Measurements from ENCODE around the gene SLC6A4.

SLC6A4 gene

DNA sequence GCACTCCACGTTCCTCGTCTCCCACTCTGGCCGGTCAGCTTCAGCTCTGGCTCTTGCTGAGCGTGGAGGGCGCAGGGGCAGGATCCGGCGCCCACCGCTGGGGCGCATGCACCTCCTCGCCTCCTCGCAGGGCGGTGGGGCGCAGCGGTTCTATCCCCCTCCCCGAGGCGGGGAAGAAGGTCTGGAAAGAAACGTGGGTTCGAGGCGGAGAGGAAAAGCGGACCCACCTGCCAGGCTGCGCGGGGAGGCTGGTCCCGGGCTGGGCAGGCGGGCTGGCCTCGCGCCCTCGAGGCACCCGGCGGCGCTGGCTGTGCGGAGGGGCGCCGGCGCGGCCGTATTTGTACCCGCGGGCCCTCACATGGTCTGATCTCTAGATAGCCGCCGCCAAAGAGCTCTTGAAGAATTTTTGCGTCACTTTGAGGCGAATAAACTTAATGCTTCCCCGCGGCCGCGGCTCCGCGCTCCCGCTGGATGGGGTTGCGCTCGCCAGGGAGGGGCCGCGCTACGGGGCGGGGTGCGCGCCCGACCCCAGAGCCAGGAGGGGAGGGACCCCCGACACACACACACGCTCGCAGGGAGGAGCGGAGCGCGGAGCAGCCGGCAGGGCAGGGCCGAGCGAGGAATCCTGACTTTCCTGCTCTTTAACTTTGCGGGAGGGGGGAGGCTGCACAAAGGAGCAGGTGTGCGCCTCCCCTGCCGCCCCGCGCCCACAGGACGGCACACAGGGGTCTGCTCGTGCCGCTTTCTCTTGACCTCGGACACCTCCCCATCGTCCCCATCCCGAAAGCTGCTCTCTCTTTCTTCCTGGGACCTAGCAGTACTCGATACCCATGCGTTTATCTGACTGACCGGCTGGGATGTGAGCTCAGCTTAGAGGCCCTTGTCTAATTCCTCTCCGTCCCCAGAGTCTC lies at the start of gene SLC6A4:
Gene SLC6A4, minus strand, starts transcription at position 312 of the 911 bp plus-strand sequence. CDS start 13,739 bp downstream, outside the sequence.
- FAIRE-seq: no peak

DNA sequence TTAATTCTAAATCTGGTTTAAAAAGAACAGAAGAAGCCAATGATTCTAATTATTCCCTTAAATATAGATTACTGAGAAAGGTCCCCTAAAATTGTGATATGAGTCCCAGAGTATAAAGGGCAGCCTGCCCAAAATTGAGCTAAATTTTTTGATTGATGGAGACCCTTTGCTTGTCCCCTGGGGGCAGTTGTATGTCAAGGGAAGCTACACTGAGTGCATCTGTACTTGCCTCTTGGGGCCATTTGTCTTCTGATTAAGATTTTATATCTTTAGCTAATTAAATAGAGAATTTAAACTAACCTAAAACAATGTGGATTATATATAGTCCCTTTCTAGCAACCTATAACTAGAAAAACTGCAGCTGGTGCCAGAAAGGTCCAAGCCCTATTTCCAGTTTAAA lies 43.7 kb upstream of the SLC6A4 start:
- FAIRE-seq: no peak

DNA sequence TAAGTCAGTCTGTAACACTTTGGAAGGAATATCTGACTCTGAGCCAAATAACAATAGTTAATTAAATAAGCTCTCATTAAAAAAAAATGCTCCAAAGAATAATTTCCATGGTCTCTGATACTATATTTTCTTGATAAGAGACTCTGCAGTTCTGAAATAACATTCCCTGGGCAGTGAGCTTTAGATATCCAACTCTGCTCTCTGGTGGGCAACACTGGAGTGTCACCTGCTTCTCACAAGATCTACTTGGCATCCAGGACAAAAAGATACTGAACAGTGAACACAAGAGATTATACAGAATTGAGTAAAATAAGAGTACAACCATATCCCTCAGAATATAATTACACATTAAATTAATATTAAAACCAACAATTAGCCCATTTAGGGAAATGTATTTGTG lies 42.5 kb upstream of the SLC6A4 start:
- FAIRE-seq: peak; percentile 93

DNA sequence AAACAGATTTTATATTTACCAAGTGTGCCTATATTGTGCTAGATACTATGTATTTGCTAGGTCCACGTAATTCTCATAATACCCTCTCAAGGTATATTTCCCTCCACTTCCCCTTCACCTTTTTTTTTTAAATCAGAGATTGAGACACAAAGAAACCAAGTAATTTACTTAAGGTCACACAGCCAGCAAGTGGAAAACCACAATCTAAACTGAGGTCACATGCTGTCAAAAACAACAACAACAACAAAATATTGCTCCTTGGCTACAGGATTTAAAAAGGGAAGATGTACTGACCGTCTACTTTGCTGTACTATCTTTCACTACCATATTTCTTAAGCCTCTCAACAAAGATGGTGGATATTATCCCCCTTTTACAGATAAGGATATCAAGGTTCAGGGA lies 40.4 kb upstream of the SLC6A4 start:
- FAIRE-seq: no peak

DNA sequence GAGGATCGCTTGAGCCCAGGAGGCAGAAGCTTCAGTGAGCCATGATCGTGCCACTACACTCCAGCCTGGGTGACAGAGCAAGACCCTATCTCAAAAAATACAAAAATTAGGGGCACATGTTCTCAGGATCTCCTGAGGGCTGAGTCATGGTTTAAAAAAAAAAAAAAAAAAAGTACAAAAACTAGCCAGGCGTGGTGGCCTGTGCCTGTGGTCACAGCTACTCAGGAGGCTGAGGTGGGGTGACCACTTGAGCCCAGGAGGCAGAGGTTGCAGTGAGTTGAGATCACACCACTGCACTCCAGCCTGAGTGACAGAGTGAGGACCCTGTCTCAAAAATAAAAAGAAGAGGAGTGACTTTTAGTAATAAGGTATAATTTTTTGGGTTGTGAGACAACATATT lies 39.4 kb upstream of the SLC6A4 start:
- FAIRE-seq: no peak

DNA sequence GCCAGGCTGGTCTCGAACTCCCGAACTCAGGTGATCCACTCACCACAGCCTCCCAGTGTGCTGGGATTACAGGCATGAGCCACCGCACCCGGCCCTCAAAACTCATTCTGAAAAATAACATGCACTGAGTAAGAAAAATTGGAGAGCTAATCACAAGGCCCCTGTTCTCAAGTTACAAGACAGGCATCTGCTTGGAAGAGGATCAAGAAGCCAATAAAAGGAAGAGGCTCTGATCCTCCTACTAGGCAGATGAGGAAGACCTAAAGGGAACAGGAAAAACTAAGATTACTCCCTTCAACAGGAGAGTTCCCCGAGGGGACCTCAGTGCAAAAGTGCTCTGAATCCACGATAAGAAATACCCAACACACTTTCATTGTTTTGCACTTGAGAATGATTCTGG lies 37.9 kb upstream of the SLC6A4 start:
- FAIRE-seq: no peak

DNA sequence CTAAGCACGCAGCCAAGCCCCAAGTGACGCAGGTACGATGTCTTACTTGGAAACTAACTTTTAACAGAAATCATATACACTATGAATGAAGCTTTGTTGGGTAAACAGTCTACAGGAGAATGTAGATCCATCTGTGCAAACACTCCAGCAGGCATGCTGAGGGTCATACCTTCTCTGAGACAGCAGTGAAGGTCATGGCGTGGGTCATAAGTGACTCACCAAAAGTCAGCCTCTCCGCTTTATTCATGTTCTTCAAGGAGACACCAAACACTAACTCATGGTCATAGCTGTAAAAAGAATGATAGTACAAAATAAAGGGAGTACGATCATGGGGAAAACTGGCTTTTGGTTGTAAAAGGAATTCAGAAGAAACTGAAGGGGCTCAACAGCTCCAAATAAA lies 35.6 kb upstream of the SLC6A4 start:
- FAIRE-seq: no peak

DNA sequence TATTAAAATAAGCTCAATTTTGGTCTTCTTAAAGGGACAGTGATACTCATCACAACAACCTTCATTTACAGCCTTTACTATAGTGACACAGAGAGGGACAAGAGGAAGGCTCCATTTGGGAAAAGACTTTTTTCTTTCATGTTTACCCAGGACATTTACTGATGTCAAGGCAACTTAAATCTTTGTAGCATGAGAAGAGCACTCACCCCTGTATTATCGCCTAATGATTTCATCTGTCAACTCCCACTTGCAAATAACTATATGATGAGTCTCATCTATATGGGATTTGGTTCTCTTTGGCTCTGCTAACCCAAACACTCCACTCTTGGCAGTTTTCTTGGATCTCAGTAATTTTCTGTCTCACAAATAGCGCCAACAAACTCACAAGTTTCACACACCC lies 32.1 kb upstream of the SLC6A4 start:
- no peak for FAIRE-seq

DNA sequence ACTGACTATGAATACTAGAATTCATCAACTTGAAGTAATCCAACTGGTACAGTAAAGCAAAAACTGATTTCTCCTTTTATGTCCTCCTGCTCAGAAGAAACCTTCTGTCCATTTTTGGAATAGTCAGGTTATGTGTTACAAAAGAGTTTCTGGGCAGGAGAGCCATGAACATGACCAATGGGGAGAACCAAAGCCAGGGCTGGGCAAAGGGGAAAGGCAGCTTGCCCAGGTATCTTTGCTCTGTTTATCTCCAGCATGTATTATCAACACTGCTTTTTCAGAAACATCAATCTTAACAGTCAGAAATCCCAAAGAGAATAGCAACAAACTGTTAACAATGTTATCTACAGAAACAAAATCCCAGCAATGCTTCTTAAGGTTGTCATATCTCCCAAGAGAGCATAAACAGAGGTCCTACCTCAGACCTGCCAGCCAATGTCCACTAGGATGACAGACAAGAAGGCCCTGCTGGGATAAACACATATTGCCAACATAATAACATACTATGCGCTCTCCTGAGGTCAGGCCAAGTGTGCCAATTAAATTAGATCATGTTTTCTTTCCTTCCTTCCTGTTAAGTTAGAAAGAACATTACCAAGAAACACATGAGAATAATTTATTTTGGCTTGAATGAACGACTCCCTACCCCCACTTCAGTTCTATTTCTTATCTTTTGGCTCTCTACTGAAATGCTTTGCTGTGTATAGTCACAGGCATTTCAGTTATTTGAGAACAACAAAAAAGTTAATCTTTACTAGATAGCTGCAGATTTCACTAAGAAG lies 28.2 kb upstream of the SLC6A4 start:
- no peak for FAIRE-seq

DNA sequence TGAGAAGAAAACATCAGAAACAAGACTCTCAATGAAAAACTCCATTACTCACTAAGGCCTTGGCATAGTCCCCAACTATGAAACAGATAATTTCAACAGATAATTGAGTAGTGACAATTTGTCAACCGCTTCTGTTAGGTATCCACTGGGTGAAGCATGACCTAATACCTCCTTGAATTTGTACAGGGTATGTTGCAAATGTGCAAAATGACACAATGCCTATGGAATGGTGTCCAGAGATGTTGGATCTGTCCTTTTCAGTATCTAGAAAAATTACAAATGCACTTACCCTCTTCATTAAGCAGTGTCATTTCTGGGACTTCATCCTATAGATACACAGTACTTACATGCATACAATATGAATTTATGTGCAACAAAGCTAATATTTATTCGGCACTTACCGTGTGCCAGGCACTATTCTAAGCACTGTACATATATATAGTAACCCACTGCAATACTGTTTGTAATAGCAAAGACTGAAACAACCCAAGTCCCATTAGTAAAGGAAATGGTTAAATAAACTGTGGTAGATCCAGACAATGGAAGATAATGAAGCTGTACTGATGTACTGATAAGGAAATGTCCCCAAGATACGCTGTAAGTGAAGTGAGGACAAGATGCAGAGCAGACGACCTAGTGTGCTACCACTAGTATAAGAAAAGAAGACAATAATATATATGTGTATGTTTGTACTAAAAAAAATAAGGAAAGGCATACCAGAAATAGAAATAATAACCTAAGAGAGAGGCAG lies 21.4 kb upstream of the SLC6A4 start:
- FAIRE-seq: no peak

DNA sequence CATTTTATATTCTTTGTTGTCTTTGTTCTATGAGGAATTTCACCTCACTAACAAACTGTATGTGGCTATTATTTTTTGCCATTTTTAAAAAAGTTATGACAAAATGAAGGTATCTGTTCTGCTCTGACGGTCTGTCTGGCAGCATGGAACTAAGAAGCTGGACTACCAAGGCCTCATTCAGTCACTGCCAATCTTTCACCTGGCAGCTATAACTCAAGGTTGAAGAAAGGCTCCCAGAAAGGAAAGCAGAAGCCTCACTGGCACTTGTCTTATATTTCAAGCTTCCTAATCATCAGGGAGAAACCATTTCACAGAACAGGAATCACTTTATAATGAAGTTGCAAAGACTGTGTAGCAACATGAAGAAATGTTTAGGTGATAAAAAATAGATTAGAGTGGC lies 18.7 kb upstream of the SLC6A4 start:
- no peak for FAIRE-seq

DNA sequence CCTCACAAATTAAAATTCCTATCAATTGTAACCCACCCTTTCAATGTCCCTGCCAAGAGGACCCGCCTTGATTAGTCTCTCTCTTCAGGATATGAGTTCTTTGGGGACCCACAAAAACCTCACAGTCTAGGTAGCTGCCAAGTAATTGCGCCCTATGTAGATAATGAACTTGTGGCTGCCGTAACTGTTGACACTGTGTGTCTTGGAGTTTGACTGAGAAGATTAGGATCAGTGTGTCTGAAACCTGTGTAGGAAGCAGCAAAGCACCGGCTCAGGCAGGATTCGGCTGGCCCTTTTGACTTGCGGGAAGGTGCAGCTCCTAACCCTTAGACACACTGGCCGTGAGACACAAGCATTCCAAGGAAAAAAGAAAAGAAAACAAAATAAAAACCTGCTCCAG lies 17.8 kb upstream of the SLC6A4 start:
- no peak for FAIRE-seq

DNA sequence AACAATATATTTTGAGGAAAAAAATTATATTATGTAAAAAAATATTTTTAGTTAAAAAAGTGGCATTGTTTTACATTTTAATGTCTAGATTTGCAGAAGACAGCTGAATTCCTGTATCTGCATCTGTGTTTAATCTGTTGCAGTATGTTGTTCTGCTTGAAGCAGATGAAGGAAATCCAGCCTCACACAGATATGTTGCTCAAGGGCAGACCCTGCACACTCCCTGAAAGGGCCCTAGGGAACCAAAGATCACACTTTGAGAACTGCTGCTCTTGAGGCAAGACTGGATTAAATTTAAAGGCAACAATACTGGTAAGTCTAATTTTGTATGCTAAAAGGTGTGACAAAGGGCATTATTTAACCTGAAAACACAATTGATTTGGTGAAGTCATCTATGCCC lies 16.4 kb upstream of the SLC6A4 start:
- no peak for FAIRE-seq

DNA sequence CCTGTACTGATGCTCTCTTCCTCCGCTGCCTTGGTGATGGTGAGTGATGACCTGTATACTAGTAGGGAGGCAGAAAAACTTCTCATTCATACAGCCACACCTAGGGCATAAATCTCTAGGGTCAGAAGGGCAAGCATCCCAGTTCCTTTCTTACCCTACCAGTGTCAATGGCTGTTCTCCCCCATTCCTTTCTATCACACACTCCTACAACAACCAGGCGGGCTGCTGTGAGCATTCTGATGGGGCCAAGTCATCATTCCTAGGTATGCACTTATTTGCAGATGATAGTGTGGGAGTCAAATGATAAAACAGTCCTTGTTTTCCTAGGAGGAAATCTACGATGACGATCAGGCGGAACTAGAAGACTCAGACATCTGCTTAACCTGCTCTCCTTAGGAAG lies 14.0 kb upstream of the SLC6A4 start:
- no peak for FAIRE-seq

DNA sequence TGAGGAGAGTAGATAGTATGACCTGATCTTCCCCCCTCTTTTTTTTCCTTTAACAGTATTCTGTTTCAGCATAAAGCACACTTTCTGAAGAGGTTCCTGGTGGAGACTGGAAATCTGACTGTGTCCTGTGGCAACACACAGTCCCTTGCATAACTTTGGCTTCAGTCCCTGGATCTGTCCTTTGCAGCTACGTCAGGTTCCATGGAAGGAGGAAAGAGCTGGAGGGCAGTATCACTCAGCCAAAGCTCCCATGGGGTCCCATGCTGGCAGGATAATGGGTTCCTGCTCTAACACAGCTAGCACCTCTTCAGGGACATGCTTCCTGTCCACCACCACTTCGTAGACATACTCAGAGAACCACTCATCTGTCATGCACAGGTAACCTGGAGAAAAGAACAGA lies 13.3 kb upstream of the SLC6A4 start:
- no peak for FAIRE-seq

DNA sequence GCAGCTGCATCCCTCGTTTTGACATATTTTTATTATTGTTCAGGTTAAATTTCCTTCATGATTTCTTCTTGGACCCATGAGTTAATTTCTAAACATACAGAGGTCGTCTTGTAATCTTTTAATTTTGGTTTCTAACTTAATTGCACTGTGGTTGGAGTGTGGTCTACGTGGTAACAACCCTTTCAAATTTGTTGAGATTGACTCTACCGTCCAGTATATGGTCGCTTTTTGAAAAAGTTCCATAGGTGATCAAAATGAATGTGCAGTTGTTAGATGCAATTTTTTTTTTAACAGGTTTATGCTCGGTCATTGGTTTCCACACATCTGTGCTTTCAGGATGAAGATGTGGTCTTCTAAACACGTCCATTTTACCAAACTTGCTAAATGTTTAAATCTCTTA lies 11.0 kb upstream of the SLC6A4 start:
- no peak for FAIRE-seq

DNA sequence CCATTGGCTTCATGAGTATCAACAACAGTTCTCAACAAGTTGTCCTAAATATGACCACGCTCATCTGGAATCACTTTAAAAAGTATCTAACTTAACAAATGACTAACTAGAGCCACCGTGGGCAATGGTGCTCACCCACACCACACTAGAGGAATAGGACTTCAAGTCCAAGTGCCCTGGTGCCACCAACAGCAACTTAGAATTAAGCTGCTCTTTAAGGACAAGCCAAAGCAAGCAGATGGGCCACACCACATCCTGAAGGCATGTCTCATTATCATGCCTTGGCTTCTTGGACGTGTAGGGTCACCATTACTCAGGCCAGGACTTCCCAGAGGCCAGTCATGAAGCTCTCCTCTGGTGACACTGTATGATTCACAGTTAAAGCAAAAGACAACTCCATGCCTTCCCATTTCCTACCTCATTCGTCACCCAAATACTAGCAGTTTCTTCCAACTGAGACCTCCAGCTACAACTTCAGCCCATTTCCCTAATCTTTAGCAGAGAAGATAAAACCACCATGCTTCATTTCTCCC lies 9.4 kb upstream of the SLC6A4 start:
- FAIRE-seq: no peak

DNA sequence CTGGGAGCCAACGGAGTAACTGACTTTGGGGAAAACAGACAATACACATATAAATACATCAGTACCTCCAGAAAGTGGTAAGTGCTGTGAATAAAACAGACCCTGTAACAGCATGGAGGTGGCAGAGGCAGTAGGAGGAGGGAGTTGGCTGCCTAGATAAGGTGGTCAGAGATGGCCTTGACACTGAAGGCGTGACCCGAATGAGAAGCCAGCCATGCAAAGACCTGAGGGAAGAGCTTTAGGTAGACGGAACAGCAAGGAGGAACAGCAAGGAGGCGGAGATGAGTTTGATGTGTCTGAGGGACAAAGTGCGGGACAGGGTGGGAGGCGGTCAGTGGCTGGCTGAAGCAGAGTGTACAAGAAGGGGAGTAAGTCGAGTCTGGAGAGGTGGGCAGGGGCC lies 8.1 kb upstream of the SLC6A4 start:
- no peak for FAIRE-seq

DNA sequence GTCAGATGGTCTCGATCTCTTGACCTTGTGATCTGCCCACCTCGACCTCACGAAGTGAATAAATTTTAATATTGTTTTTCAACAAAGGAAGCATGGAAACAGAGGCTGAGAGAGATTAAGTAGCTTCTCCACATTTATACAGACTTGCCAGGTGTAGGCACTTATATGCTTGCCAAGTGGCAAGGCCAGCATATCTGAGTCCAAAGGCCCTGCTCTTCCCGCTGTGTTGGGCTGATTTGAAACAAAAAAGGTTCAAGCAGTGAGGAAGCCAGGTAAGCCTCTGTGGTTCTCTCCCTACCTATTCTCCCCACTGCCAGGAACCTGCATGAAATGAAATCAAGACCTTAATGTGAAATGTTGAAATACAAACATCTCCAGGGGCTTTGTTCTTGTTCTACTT lies 7.5 kb upstream of the SLC6A4 start:
- FAIRE-seq: no peak

DNA sequence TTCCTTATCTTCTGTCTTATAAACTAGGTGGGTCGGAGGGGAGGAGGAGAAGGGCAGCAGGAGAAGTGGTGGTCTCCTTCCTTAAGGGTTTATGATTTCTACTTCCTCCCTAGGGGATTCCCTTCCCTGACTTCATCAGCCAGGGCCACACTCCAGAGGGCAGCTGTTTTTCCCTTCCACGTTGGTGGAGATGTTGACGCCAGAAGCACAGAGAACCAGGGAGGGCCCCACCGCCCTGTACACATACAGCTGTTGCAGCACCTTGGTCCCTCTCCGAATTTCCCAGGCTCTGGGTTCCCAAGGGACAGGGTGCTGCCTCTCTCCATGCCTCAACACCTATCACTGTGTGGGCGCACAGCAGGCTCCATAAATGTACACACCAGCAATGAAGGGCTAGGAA lies 5.6 kb upstream of the SLC6A4 start:
- no peak for FAIRE-seq

DNA sequence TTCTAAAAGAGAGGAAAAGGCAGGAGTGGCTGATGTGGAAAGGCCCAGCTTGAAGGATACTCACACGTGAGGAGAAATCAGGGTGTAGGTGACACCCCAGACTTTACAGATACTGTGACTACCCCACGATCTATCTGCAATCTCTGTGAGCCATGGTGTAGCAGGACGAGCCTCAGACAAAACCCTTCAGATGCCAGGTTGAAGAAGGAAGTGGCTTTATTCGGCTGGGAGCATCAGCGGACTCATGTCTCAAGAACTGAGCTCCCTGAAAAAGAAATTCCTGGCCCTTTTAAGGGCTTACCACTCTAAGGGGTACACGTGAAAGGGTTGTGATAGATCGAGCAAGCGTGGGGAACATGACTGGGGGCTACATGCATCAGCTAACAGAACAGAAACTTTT lies 4.7 kb upstream of the SLC6A4 start:
- FAIRE-seq: no peak

DNA sequence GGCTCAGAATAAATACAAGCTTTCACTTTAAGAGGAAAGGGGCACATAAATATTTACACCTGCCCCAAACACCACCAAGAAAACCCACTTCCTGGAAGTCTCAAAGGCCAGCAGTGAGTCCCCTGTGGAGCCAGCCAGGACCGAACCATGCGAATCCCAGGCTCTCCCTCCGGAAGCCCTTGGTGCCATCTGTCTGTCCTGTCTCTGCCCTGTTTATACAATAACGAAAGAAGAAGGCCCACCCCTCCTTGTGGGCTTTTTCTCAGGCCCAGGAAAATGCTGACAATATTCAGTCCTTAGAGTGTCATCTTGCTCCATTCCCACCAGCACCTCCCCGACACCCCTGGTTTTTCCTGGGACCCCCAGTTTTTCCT lies 3.6 kb upstream of the SLC6A4 start:
- no peak for FAIRE-seq

DNA sequence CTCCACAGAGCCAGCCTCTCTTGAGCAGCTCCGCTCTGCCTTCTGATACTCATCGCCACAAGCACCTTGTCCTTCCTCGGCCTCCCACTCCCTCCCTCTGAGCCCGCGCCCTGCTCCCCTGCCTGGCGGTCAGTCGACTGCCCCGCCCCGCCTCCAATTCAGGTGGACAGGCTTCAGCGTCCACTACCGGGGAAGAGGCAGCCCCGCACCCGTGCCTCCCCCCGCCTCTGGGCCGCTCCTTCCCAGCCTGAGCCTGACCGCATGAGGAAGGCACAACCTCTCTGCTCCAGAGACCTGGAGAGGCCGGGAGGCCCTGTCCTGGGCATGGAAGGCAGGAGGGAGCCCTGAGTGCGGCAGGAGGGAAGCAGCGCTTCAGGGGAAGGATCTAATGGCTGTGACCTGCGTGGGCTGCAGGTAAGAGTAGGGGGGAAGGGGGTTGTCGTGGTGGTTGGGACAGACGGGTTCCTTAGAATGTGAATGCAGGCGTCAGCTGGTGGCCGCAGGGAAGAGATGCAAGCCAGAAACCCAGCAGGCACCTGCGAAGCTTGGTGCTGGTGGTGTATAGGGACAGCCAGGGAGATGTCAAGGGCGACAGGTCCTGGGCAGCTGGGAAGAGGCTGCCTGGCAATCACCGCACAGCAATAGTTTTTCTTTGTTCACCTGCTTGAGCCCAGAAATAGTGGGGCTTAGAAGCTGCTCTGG lies 3.0 kb upstream of the SLC6A4 start:
- FAIRE-seq: no peak

All from G401.6 (cell line).